Measurements from ENCODE around the gene ABR. TPM values are rescaled to one million over a fixed set of nuclear protein-coding genes. Genes with fewer than 3 reads are reported as not detected.

ABR gene
- total and polyA plus RNA-seq, 9 donors: 25.0 to 94.6 (median 60.2) TPM

GRCh38 chr17:1071103-1071825 is 108.5 kb downstream of the ABR start:
- Histone ChIP-seq H3K9me3 (no peaks in the 10 kb centered on the region), H3K4me3 (no peak overlapping the region), H3K36me3 (no peaks in the 10 kb centered on the region), H3K27me3 (no peaks in the 10 kb centered on the region), H3K4me1 (ENCODE audit: insufficient read depth) (no peaks in the 10 kb centered on the region), H3K27ac (no peak overlapping the region)
- intact Hi-C loops (cut with DNase I): no loop called here
- DNase-seq: no peak
- 91 to 93% (median 92%) methylated on average over 29 of the region's 29 CpGs for WGBS, 3 donors
- TF ChIP-seq POLR2A (IDR thresholded peaks at IDR 0.05) (no peak), CTCF (IDR thresholded peaks at IDR 0.05) (no peak), EP300 (IDR thresholded peaks at IDR 0.05) (no peak)

GRCh38 chr17:1070411-1070810 is 109.4 kb downstream of the ABR start:
- 87 to 89% (median 88%) methylated on average over 20 to 21 of the region's 21 CpGs for WGBS, 3 donors
- H3K27ac ChIP-seq: no peak overlapping the region
- no peak for DNase-seq
- H3K9me3 ChIP-seq: no peaks in the 10 kb centered on the region
- H3K4me1 ChIP-seq (ENCODE audit: insufficient read depth): no peaks in the 10 kb centered on the region
- H3K4me3 ChIP-seq: no peak overlapping the region
- TF ChIP-seq POLR2A (IDR thresholded peaks at IDR 0.05): no peak
- TF ChIP-seq EP300 (IDR thresholded peaks at IDR 0.05): no peak
- TF ChIP-seq CTCF (IDR thresholded peaks at IDR 0.05): no peak
- intact Hi-C loops (cut with DNase I): no loop called here
- H3K27me3 ChIP-seq: no peaks in the 10 kb centered on the region
- H3K36me3 ChIP-seq: no peaks in the 10 kb centered on the region

GRCh38 chr17:1069847-1070246 is 109.9 kb downstream of the ABR start:
- intact Hi-C loops (cut with DNase I): no loop called here
- no peak for TF ChIP-seq CTCF (IDR thresholded peaks at IDR 0.05)
- TF ChIP-seq POLR2A (IDR thresholded peaks at IDR 0.05): no peak
- TF ChIP-seq EP300 (IDR thresholded peaks at IDR 0.05): no peak
- 89 to 91% (median 89%) methylated on average over 16 to 21 of the region's 21 CpGs for WGBS, 3 donors
- Histone ChIP-seq H3K27ac (no peak overlapping the region), H3K36me3 (no peaks in the 10 kb centered on the region), H3K9me3 (no peaks in the 10 kb centered on the region), H3K27me3 (no peaks in the 10 kb centered on the region), H3K4me1 (ENCODE audit: insufficient read depth) (no peaks in the 10 kb centered on the region), H3K4me3 (no peak overlapping the region)
- DNase-seq: no peak

- intact Hi-C loops (cut with DNase I): no loop called here
- Histone ChIP-seq H3K4me3 (no peak overlapping the region), H3K9me3 (no peaks in the 10 kb centered on the region), H3K27me3 (no peaks in the 10 kb centered on the region), H3K36me3 (no peaks in the 10 kb centered on the region), H3K4me1 (ENCODE audit: insufficient read depth) (no peaks in the 10 kb centered on the region), H3K27ac (no peak overlapping the region)
- WGBS, 3 donors: 89 to 97% (median 94%) methylated on average over 7 of the region's 7 CpGs
- no peak for DNase-seq
- no peak for TF ChIP-seq EP300 (IDR thresholded peaks at IDR 0.05)
- no peak for TF ChIP-seq CTCF (IDR thresholded peaks at IDR 0.05)
- TF ChIP-seq POLR2A (IDR thresholded peaks at IDR 0.05): no peak
Measured at GRCh38 chr17:1068356-1068755, 111.4 kb downstream of the ABR start.
